Left kidney (tissue), 2 donors: Measurements from ENCODE around the gene STAT5A. TPM values are rescaled to one million over a fixed set of nuclear protein-coding genes. Genes with fewer than 3 reads are reported as not detected.
A peak's percentile ranks its signal among the peaks of the same experiment; 100 is the strongest.
"Not testable (repeated sequence)": the region's sequence is repeated elsewhere in the genome, so short reads cannot be mapped to it uniquely, and the experiment has no call there.

Experiments used
- DNase-seq: peaks from one replicate; pipeline ENCODE4 v3.0.0-alpha.2; 2013
- polyA plus RNA-seq: library from polyadenylated mRNA; unstranded; fragments of 120-200 nt; gene quantifications from one replicate; pipeline ENCODE4 v1.2.1, GENCODE V29; 2013; ENCODE audit not compliant: insufficient read length

STAT5A gene
- polyA plus RNA-seq, 1 donor, result 5.0 TPM

- no peak for DNase-seq
These were observed 18.0 kb downstream of the STAT5A start for GRCh38 chr17:42306385-42306667.

GRCh38 chr17:42307362-42307927 lies 19.1 kb downstream of the STAT5A start:
- DNase-seq, result no peak

- no peak for DNase-seq
These were observed 20.1 kb downstream of the STAT5A start for GRCh38 chr17:42308446-42308845.

- no peak for DNase-seq
These were observed 20.8 kb downstream of the STAT5A start for GRCh38 chr17:42309142-42309541.

- no peak for DNase-seq
These were observed 21.9 kb downstream of the STAT5A start for GRCh38 chr17:42309986-42310786.

GRCh38 chr17:42310787-42311215 lies 22.5 kb downstream of the STAT5A start:
- DNase-seq, result no peak

- DNase-seq, result peak; percentile 88
These were observed 23.1 kb downstream of the STAT5A start for GRCh38 chr17:42311240-42312034.

- no peak for DNase-seq
These were observed 23.7 kb downstream of the STAT5A start for GRCh38 chr17:42312035-42312284.

GRCh38 chr17:42312285-42313130 lies 24.2 kb downstream of the STAT5A start:
- DNase-seq, result peak; percentile 88

GRCh38 chr17:42313389-42313772 lies 25.1 kb downstream of the STAT5A start:
- DNase-seq, result no peak

- no peak for DNase-seq
These were observed 25.7 kb downstream of the STAT5A start for GRCh38 chr17:42313773-42314566.

- DNase-seq, result no peak
These were observed 27.3 kb downstream of the STAT5A start for GRCh38 chr17:42315402-42316156.

GRCh38 chr17:42316755-42317154 lies 28.5 kb downstream of the STAT5A start:
- no peak for DNase-seq

- no peak for DNase-seq
These were observed 29.1 kb downstream of the STAT5A start for GRCh38 chr17:42317266-42317845.

GRCh38 chr17:42317967-42318366 lies 29.7 kb downstream of the STAT5A start:
- DNase-seq, result not testable (repeated sequence)

GRCh38 chr17:42321555-42321954 lies 33.3 kb downstream of the STAT5A start:
- no peak for DNase-seq

- DNase-seq, result peak; percentile 90
These were observed 34.3 kb downstream of the STAT5A start for GRCh38 chr17:42322382-42323267.

- DNase-seq, result no peak
These were observed 35.0 kb downstream of the STAT5A start for GRCh38 chr17:42323268-42323773.

GRCh38 chr17:42325026-42325425 lies 36.7 kb downstream of the STAT5A start:
- no peak for DNase-seq
